NB4 (cell line): Measurements from ENCODE around the gene ALKBH2.

Source experiments
- DNase-seq: peaks from one replicate; pipeline ENCODE4 v3.0.0; 2010; ENCODE audit warnings: low read depth
- H3K4me3 ChIP-seq: one replicate; pipeline ENCODE4 v1.5.1; 2011; ENCODE audit warnings: mild to moderate bottlenecking, low read depth, low read length, moderate library complexity
- CTCF ChIP-seq: IDR thresholded peaks from one replicate; pipeline ENCODE4 v1.5.1; 2012; ENCODE audit warnings: low read depth, low read length
- MAX ChIP-seq: IDR thresholded peaks from 2 replicates; pipeline ENCODE4 v1.6.1; 2011; ENCODE audit warnings: low read depth, low read length
- MYC ChIP-seq: IDR thresholded peaks from 2 replicates; pipeline ENCODE4 v1.6.1; 2011; ENCODE audit warnings: low read depth, low read length
- POLR2A ChIP-seq: IDR thresholded peaks from 2 replicates; pipeline ENCODE4 v1.6.1; 2011; ENCODE audit warnings: mild to moderate bottlenecking; ENCODE audit not compliant: insufficient read length; ENCODE audit errors: extremely low read depth

The ALKBH2 gene

DNA sequence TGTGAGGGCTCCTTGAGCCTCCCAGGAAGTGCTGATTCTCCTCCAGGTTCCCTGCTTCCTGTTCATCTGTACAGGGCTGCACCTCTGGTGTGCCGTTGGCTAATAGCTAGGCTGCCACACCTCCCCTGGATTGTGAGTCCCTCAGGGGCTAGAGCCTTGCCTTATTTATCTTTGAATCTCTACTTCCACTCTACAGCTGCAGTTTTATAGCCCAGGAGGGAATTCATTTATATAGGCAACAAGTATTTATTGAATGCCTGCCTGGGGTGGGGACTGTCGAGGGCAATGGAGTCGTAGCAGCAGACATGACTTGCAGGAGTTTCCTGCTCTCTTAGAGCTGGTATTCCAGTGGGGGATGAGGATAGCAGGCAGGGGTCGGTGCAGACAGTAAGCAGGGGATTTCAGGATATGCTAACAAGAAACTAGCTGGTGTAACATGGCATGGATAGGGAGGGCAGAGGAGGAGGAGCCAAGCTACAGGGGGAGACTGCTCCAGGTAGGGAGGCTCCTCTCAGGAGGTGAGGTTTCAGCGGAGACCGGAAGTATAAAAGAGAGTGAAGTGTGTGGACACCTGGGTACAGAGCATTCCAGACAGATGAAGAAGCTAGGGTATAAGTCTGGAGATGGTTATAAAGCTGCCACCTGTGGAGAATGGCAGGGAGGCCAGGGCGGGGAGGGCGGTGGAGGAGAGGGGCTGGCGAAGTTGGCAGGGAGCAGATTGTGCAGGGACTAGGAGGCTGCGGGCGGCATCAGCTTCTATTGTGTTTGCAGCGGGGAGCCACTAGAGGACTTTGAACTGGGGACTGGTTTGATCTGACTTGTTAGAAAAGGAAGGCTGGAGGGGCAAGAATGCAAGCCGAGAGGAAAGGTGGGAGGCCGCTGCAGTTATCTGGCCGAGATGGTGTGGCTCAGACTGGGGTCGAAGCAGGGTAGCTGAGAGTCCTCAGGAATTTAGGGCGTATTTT is 23.7 kb downstream of the ALKBH2 start:
- TF ChIP-seq CTCF (no peak), POLR2A (no peak), MYC (no peak), MAX (no peak)
- no peak overlapping the region for H3K4me3 ChIP-seq
- peak; percentile 30 for DNase-seq

GRCh38 chr12:109065853-109066193 is 27.4 kb downstream of the ALKBH2 start:
- TF ChIP-seq POLR2A (no peak), CTCF (no peak), MYC (no peak), MAX (no peak)
- no peak for DNase-seq
- H3K4me3 ChIP-seq = no peak overlapping the region

GRCh38 chr12:109065154-109065852 is 28.0 kb downstream of the ALKBH2 start:
- no peak for DNase-seq
- H3K4me3 ChIP-seq = no peak overlapping the region
- TF ChIP-seq MYC = no peak
- no peak for TF ChIP-seq POLR2A
- no peak for TF ChIP-seq MAX
- TF ChIP-seq CTCF = no peak

GRCh38 chr12:109064143-109064542 is 29.1 kb downstream of the ALKBH2 start:
- no peak for DNase-seq
- TF ChIP-seq POLR2A = no peak
- no peak for TF ChIP-seq CTCF
- no peak for TF ChIP-seq MYC
- TF ChIP-seq MAX = no peak
- no peak overlapping the region for H3K4me3 ChIP-seq

DNA sequence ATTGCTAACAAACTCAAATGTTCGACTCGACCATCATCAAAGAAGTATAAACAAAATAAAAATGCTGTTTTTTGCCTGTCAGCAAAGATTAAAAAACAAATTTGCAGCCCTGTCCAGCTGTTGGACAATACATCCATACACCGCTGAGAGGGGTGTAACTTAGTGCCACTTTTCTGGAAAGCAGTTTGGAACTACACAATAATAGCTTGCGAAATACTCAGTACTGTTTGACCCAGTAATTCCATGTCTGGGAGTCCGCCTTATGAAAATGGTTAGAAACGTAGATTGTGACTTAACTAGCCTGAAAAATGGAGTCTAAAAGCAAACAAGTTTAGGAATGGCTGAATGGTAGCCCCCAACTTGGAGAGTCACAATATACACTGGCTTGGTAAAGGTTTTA is 34.5 kb downstream of the ALKBH2 start:
- TF ChIP-seq MYC = no peak
- no peak for TF ChIP-seq CTCF
- TF ChIP-seq POLR2A = no peak
- no peak for TF ChIP-seq MAX
- DNase-seq = no peak
- no peak overlapping the region for H3K4me3 ChIP-seq
